SK-N-SH (cell line): ENCODE measurements around the gene COL23A1. TPM values are rescaled to one million over a fixed set of nuclear protein-coding genes. Genes with fewer than 3 reads are reported as not detected.
A peak's percentile ranks its signal among the peaks of the same experiment; 100 is the strongest.

ENCODE experiments used
- CTCF ChIA-PET: fragments of 300-600, 350-600 bp; formaldehyde crosslinking; extraction: SDS; loops from one replicate; lab custom pipeline; 2021; lab: Yijun Ruan, JAX
- POLR2A ChIA-PET: fragments of 350-600 bp; sonication (Branson Sonifier 250); formaldehyde crosslinking; extraction: SDS; loops from one replicate; lab custom pipeline; 2020; ENCODE audit warnings: antibody characterized with exemption, inconsistent platforms; lab: Yijun Ruan, JAX
- DNase-seq: peaks from one replicate; pipeline ENCODE4 v3.0.0; 2012
- H2AFZ ChIP-seq: fragments of 200-600 bp; sonication (generic); 2 replicates; pipeline ENCODE4 v1.8.1; 2016; ENCODE audit warnings: antibody characterized with exemption, mild to moderate bottlenecking, low read depth
- H3F3A ChIP-seq: fragments of 200-600 bp; sonication (generic); replicated peaks from 2 replicates; pipeline ENCODE3; 2016; ENCODE audit warnings: antibody characterized with exemption, mild to moderate bottlenecking; ENCODE audit not compliant: insufficient read depth
- H3K27ac ChIP-seq, 2 experiments: fragments of 200-500 bp in 1 of 2; fragments of 200-600 bp in 1 of 2; sonication (Bioruptor generic) in 1 of 2; sonication (generic), shearing (Covaris generic) in 1 of 2; 2 replicates each; pipeline versions ENCODE4 v1.5.1 to v1.6.1; 2014 to 2016; ENCODE audit warnings: low read depth in 2 of 2, inconsistent platforms in 1 of 2, low read length in 1 of 2, mild to moderate bottlenecking in 1 of 2, mixed read lengths in 1 of 2
- H3K27me3 ChIP-seq: fragments of 200-600 bp; sonication (generic), shearing (Covaris generic); 2 replicates; pipeline ENCODE4 v1.6.1; 2016; ENCODE audit warnings: mixed run types; ENCODE audit not compliant: insufficient read depth
- H3K36me3 ChIP-seq, 2 experiments: fragments of 200-500 bp in 1 of 2; fragments of 200-600 bp in 1 of 2; sonication (Bioruptor generic) in 1 of 2; sonication (generic) in 1 of 2; replicated peaks in 1 of 2; 2 replicates each; pipeline versions ENCODE3 to v1.5.1; 2014 to 2016; ENCODE audit warnings: low read length in 1 of 2, mild to moderate bottlenecking in 1 of 2; ENCODE audit not compliant: insufficient read depth in 2 of 2, control insufficient read depth in 1 of 2
- H3K4me1 ChIP-seq, 2 experiments: fragments of 200-500 bp in 1 of 2; fragments of 200-600 bp in 1 of 2; sonication (Bioruptor generic) in 1 of 2; sonication (generic), shearing (Covaris generic) in 1 of 2; 2 replicates each; pipeline versions ENCODE4 v1.5.1 to v1.6.1; 2014 to 2016; ENCODE audit warnings: low read depth in 1 of 2, low read length in 1 of 2, mixed run types in 1 of 2; ENCODE audit not compliant: insufficient read depth in 2 of 2, control insufficient read depth in 1 of 2
- H3K4me2 ChIP-seq: fragments of 200-600 bp; sonication (generic), shearing (Covaris generic); 2 replicates; pipeline ENCODE4 v1.6.1; 2017; ENCODE audit warnings: mixed run types
- H3K4me3 ChIP-seq, 2 experiments: fragments of 200-500 bp in 1 of 2; fragments of 200-600 bp in 1 of 2; sonication (Bioruptor generic) in 1 of 2; sonication (generic), shearing (Covaris generic) in 1 of 2; 2 replicates each; pipeline versions ENCODE4 v1.5.1 to v1.8.1; 2014 to 2016; ENCODE audit warnings: low read depth in 2 of 2, inconsistent platforms in 1 of 2, low read length in 1 of 2, mild to moderate bottlenecking in 1 of 2, mixed read lengths in 1 of 2, moderate library complexity in 1 of 2
- H3K79me2 ChIP-seq: fragments of 200-600 bp; sonication (generic); 2 replicates; pipeline ENCODE4 v1.8.1; 2017; ENCODE audit warnings: mild to moderate bottlenecking; ENCODE audit not compliant: insufficient read depth
- H3K9ac ChIP-seq: fragments of 200-600 bp; sonication (generic); 2 replicates; pipeline ENCODE4 v1.6.1; 2017; ENCODE audit warnings: mixed run types
- H3K9me2 ChIP-seq: fragments of 200-600 bp; sonication (generic); 2 replicates; pipeline ENCODE4 v1.6.1; 2017; ENCODE audit warnings: mixed run types
- H3K9me3 ChIP-seq: fragments of 200-600 bp; sonication (generic); 2 replicates; pipeline ENCODE4 v1.6.1; 2017; ENCODE audit warnings: mixed run types, mild to moderate bottlenecking, moderate library complexity
- H4K20me1 ChIP-seq: fragments of 200-600 bp; sonication (generic); 2 replicates; pipeline ENCODE4 v1.6.1; 2017; ENCODE audit warnings: mild to moderate bottlenecking, mixed run types; ENCODE audit not compliant: insufficient read depth
- CHD2 ChIP-seq: fragments of 150-350 bp; IDR thresholded peaks from 2 replicates; pipeline ENCODE4 v1.6.1; 2018; ENCODE audit warnings: low read length; ENCODE audit not compliant: partially characterized antibody
- ELF1 ChIP-seq: IDR thresholded peaks from 2 replicates; pipeline ENCODE4 v1.4.0; 2012
- EP300 ChIP-seq, 2 experiments: IDR thresholded peaks; 2 replicates each; pipeline versions ENCODE4 v1.4.0 to v1.6.1; 2012; ENCODE audit warnings: borderline replicate concordance in 1 of 2, low read depth in 1 of 2, low read length in 1 of 2
- GABPA ChIP-seq: IDR thresholded peaks from 2 replicates; pipeline ENCODE4 v1.4.0; 2012; ENCODE audit warnings: low read depth, mild to moderate bottlenecking
- GATA2 ChIP-seq: sonication (generic); formaldehyde crosslinking; IDR thresholded peaks from 2 replicates; pipeline ENCODE4 v1.5.0; 2020; ENCODE audit warnings: mild to moderate bottlenecking, missing genetic modification reagents
- MEF2A ChIP-seq: IDR thresholded peaks from 2 replicates; pipeline ENCODE4 v1.4.0; 2012; ENCODE audit warnings: low read depth, borderline replicate concordance
- NFIC ChIP-seq: IDR thresholded peaks from 2 replicates; pipeline ENCODE4 v1.4.0; 2012; ENCODE audit warnings: borderline replicate concordance
- PBX3 ChIP-seq: IDR thresholded peaks from 2 replicates; pipeline ENCODE4; 2012
- POLR2AphosphoS5 ChIP-seq: IDR thresholded peaks from 2 replicates; pipeline ENCODE4 v1.6.1; 2012; ENCODE audit warnings: low read depth, low read length
- RAD21 ChIP-seq: IDR thresholded peaks from 2 replicates; pipeline ENCODE4 v1.6.1; 2012; ENCODE audit warnings: mild to moderate bottlenecking, low read length
- RCOR1 ChIP-seq: fragments of 150-350 bp; IDR thresholded peaks from 2 replicates; pipeline ENCODE4 v1.6.1; 2017; ENCODE audit warnings: antibody characterized with exemption, low read length
- RXRA ChIP-seq: IDR thresholded peaks from 2 replicates; pipeline ENCODE4 v1.4.0; 2012; ENCODE audit warnings: low read depth, mild to moderate bottlenecking, borderline replicate concordance
- TAF1 ChIP-seq: IDR thresholded peaks from 2 replicates; pipeline ENCODE4 v1.6.1; 2012; ENCODE audit warnings: low read depth, mild to moderate bottlenecking, low read length, moderate library complexity, borderline replicate concordance
- TCF12 ChIP-seq: IDR thresholded peaks from 2 replicates; pipeline ENCODE4 v1.4.0; 2012
- USF1 ChIP-seq: IDR thresholded peaks from 2 replicates; pipeline ENCODE4 v1.4.0; 2012; ENCODE audit warnings: low read depth, borderline replicate concordance
- ZBTB33 ChIP-seq: IDR thresholded peaks from 2 replicates; pipeline ENCODE4 v1.4.0; 2012; ENCODE audit warnings: low read depth, borderline replicate concordance
- WGBS: methylation state at CpG from one replicate; pipeline ENCODE4 v1.1.6; 2017; ENCODE audit warnings: low lambda C conversion rate; 5-methylcytosine and 5-hydroxymethylcytosine counted together
- polyA plus RNA-seq, 3 experiments: library from polyadenylated mRNA; depleted of rRNA; stranded (reverse); fragments of >200 nt; gene quantifications; 2 replicates each; pipeline ENCODE4 v1.2.3, GENCODE V29; 2012

Gene COL23A1
- polyA plus RNA-seq, 1 of the 3 experiments (the other 2 are of a cell fraction): 0.10 TPM

GRCh38 chr5:178398901-178399700 lies 191.1 kb downstream of the COL23A1 start:
- no peaks in the 10 kb centered on the region for H4K20me1 ChIP-seq
- peaks cover 0 to 19% of the 10 kb centered on the region in 2 experiments; a peak in 1 of 4 replicates for H3K4me1 ChIP-seq
- no peak overlapping the region for H3K9ac ChIP-seq
- H3K36me3 ChIP-seq: no peaks in the 10 kb centered on the region
- no peak overlapping the region for H2AFZ ChIP-seq
- no peaks in the 10 kb centered on the region for H3K27me3 ChIP-seq
- CTCF ChIA-PET: interaction anchor here (0.8 to 1.0 kb wide), 4 partner anchors 10 to 119 kb away, joined by 3 to 4 read pairs (median 3); no protein-coding TSS in a partner anchor
- H3F3A ChIP-seq: no peaks in the 10 kb centered on the region
- TF ChIP-seq ELF1: no peak
- TF ChIP-seq RAD21: 0 out of 2 replicates have a peak, but pooled peaks have one; percentile 5
- peak; percentile 68 for DNase-seq
- 26% methylated on average over 13 of the region's 15 CpGs for WGBS
- H3K4me2 ChIP-seq: no peak overlapping the region
- peak overlapping the region in 1 of 2 experiments; percentile 70; a peak in 2 of 4 replicates for H3K27ac ChIP-seq
- POLR2A ChIA-PET: interaction anchor here (1.7 kb wide), 1 partner anchor 9 kb away, joined by 8 read pairs; no protein-coding TSS in a partner anchor
- H3K9me3 ChIP-seq: no peaks in the 10 kb centered on the region
- H3K9me2 ChIP-seq: no peaks in the 10 kb centered on the region
- no peaks in the 10 kb centered on the region for H3K79me2 ChIP-seq
- H3K4me3 ChIP-seq: no peak overlapping the region

- WGBS: 57% methylated on average over 22 of the region's 33 CpGs
- CTCF ChIA-PET: no interaction called here
- H3K27me3 ChIP-seq: no peaks in the 10 kb centered on the region
- DNase-seq: no peak
- H2AFZ ChIP-seq: no peak overlapping the region
- peaks cover 0 to 33% of the 10 kb centered on the region in 2 experiments; a peak in 1 of 4 replicates for H3K4me1 ChIP-seq
- H3K9ac ChIP-seq: no peak overlapping the region
- no peaks in the 10 kb centered on the region for H3K79me2 ChIP-seq
- no peaks in the 10 kb centered on the region for H3K36me3 ChIP-seq
- H3K9me3 ChIP-seq: no peaks in the 10 kb centered on the region
- POLR2A ChIA-PET: no interaction called here
- H3K4me3 ChIP-seq: no peak overlapping the region
- H4K20me1 ChIP-seq: no peaks in the 10 kb centered on the region
- TF ChIP-seq GABPA: no peak
- TF ChIP-seq, all 33 proteins: peak for 0
- H3K9me2 ChIP-seq: no peaks in the 10 kb centered on the region
- H3K27ac ChIP-seq: peak overlapping the region in 1 of 2 experiments; percentile 56; a peak in 1 of 4 replicates
- no peak overlapping the region for H3K4me2 ChIP-seq
- H3F3A ChIP-seq: no peaks in the 10 kb centered on the region
These were observed 193.1 kb downstream of the COL23A1 start for GRCh38 chr5:178396796-178397720.

GRCh38 chr5:178394074-178394473 lies 196.1 kb downstream of the COL23A1 start:
- H3K4me2 ChIP-seq: no peak overlapping the region
- H3K27ac ChIP-seq: no peak overlapping the region
- H3K4me3 ChIP-seq: no peak overlapping the region
- peaks cover 0 to 45% of the 10 kb centered on the region in 2 experiments; a peak in 1 of 4 replicates for H3K4me1 ChIP-seq
- ChIA-PET POLR2A (no interaction called here), CTCF (interaction anchor here (1.2 kb wide), 1 partner anchor 57 kb away, joined by 3 read pairs; no protein-coding TSS in a partner anchor)
- peak; percentile 3 for DNase-seq
- H3K79me2 ChIP-seq: no peaks in the 10 kb centered on the region
- H3K9ac ChIP-seq: no peak overlapping the region
- H4K20me1 ChIP-seq: no peaks in the 10 kb centered on the region
- H3K9me3 ChIP-seq: no peaks in the 10 kb centered on the region
- H3K36me3 ChIP-seq: no peaks in the 10 kb centered on the region
- no peaks in the 10 kb centered on the region for H3K27me3 ChIP-seq
- no peak overlapping the region for H2AFZ ChIP-seq
- no peaks in the 10 kb centered on the region for H3K9me2 ChIP-seq
- WGBS: 50% methylated on average over 2 of the region's 3 CpGs
- H3F3A ChIP-seq: no peaks in the 10 kb centered on the region
- TF ChIP-seq TAF1: no peak
- TF ChIP-seq NFIC: no peak
- no peak for TF ChIP-seq RAD21
- TF ChIP-seq MEF2A: no peak
- TF ChIP-seq POLR2AphosphoS5: no peak
- no peak for TF ChIP-seq RXRA
- no peak for TF ChIP-seq GATA2
- TF ChIP-seq EP300 (IDR thresholded peaks at IDR 0.05; ENCODE audit: borderline replicate concordance in 1 of 2, low read depth in 1 of 2, low read length in 1 of 2): no peak
- TF ChIP-seq TCF12: no peak
- no peak for TF ChIP-seq CHD2
- no peak for TF ChIP-seq RCOR1
- TF ChIP-seq USF1: no peak
- no peak for TF ChIP-seq PBX3
- no peak for TF ChIP-seq ZBTB33
